Transverse colon (tissue), 4 donors: ENCODE data around the gene AHNAK.

ENCODE experiments used
- CTCF ChIP-seq, 5 experiments: fragments of 200-600 bp in 3 of 5; fragments of 450-650 bp in 2 of 5; sonication (generic) in 3 of 5; IDR thresholded peaks; 1 replicate in 2 of 5; 2 replicates in 3 of 5; pipeline ENCODE4 v1.5.1; 2016 to 2017; ENCODE audit warnings: antibody characterized with exemption in 5 of 5, inconsistent platforms in 3 of 5, mild to moderate bottlenecking in 2 of 5, moderate library complexity in 1 of 5
- EP300 ChIP-seq: sonication (generic); formaldehyde crosslinking; IDR thresholded peaks from one replicate; pipeline ENCODE4 v1.6.1; 2017; ENCODE audit warnings: antibody characterized with exemption, low read depth
- POLR2A ChIP-seq: fragments of 450-650 bp; IDR thresholded peaks from one replicate; pipeline ENCODE4 v1.6.1; 2016; ENCODE audit warnings: antibody characterized with exemption, mild to moderate bottlenecking, moderate library complexity
- POLR2AphosphoS5 ChIP-seq, 3 donors: sonication (generic); formaldehyde crosslinking; IDR thresholded peaks; one replicate each; pipeline ENCODE4 v1.6.1; 2016; ENCODE audit warnings: antibody characterized with exemption in 3 of 3

DNA sequence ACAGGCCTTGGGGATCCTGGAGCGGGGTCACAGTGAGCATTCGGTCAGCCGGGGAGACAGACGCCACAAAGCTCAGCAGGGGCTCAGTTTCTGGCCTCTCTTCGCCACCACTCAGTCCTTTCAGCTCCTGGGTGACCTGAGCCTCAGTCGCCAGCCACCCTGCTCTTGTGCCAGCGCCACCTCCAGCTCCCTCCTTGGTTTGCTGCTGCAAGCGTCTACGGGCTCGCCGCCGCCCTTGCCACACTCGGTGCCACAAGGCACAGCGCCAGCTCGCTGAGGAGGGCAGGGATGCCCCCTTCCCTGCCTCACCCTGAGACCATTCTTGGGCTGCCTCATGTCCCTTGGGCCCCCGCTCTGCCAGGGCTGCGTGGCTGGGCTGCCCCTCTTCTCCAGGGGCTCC, 28.6 kb upstream of the AHNAK start:
- TF ChIP-seq CTCF (IDR thresholded peaks at IDR 0.05) (no peak), POLR2A (no peak), POLR2AphosphoS5 (IDR thresholded peaks at IDR 0.05) (peak in 1 of 3 donors; percentile 10), EP300 (no peak)
